Mucosa of descending colon (tissue), 3 donors: ENCODE data around the gene TMEM51. TPM values are rescaled to one million over a fixed set of nuclear protein-coding genes. Genes with fewer than 3 reads are reported as not detected.
"Not testable (repeated sequence)": the region's sequence is repeated elsewhere in the genome, so short reads cannot be mapped to it uniquely, and the experiment has no call there.

ENCODE experiments used
- ATAC-seq: fragments of 200-7000 bp; cut with Tn5 transposase; one replicate; pipeline ENCODE4 v1.9.1; 2020; ENCODE audit warnings: mild to moderate bottlenecking, moderate library complexity
- DNase-seq, 3 donors: peaks; one replicate each; pipeline ENCODE4 v3.0.0-alpha.2; 2020
- H3K36me3 ChIP-seq: fragments of 200-600 bp; one replicate; pipeline ENCODE4 v1.8.0; 2021; ENCODE audit warnings: low read depth, mild to moderate bottlenecking
- H3K4me1 ChIP-seq: fragments of 200-600 bp; one replicate; pipeline ENCODE4 v1.8.0; 2021; ENCODE audit warnings: low read depth, mild to moderate bottlenecking
- H3K4me3 ChIP-seq: fragments of 200-600 bp; one replicate; pipeline ENCODE4 v1.8.0; 2021; ENCODE audit warnings: mild to moderate bottlenecking
- H3K9me3 ChIP-seq: fragments of 200-600 bp; one replicate; pipeline ENCODE4 v1.8.0; 2021; ENCODE audit warnings: mild to moderate bottlenecking
- CTCF ChIP-seq: fragments of 200-600 bp; IDR thresholded peaks from one replicate; pipeline ENCODE4 v1.8.0; 2022; ENCODE audit warnings: antibody characterized with exemption, mild to moderate bottlenecking
- intact Hi-C, 2 donors: fragments of 100-400 bp; cut with DNase I in 1 of 2; cut with micrococcal nuclease in 1 of 2; formaldehyde crosslinking; loops; one replicate each; pipeline versions ENCODE4 v1.11.0 to v1.11.1; 2022; cut with DNase I, micrococcal nuclease
- total RNA-seq, 3 donors: library from RNA; stranded (reverse); fragmentation: NEBNext Ultra II Directional in 2 of 3; extraction: Animal tissue kit (Norgen Biotek cat#: 25700) in 2 of 3; gene quantifications; one replicate each; pipeline versions ENCODE4 v1.2.1 to v1.2.4, GENCODE V29; 2021 to 2023
- donor health status: DM: no; HTN: no; CAD: no; lungs with moderate emphysema.
- donor health status: DM: no; HTN: no; CAD: no.
- donor health status: DM: no; HTN: yes; CAD: no.

Gene TMEM51
- total RNA-seq, 3 donors from 2014 or later, result 19.1 to 31.8 (median 26.6) TPM

GRCh38 chr1:15172405-15173259, 19.1 kb downstream of the TMEM51 start:
- no peak for DNase-seq
- no peak for TF ChIP-seq CTCF
- Histone ChIP-seq H3K9me3 (no peaks in the 10 kb centered on the region), H3K36me3 (no peaks in the 10 kb centered on the region), H3K4me1 (peaks cover 26% of the 10 kb centered on the region), H3K4me3 (no peak overlapping the region)
- ATAC-seq, result peak; percentile 40
- intact Hi-C loops, result no loop called here

GRCh38 chr1:15173863-15174614, 20.5 kb downstream of the TMEM51 start:
- Histone ChIP-seq H3K9me3 (no peaks in the 10 kb centered on the region), H3K4me3 (no peak overlapping the region), H3K4me1 (peaks cover 32% of the 10 kb centered on the region), H3K36me3 (no peaks in the 10 kb centered on the region)
- intact Hi-C loops, result no loop called here
- no peak for TF ChIP-seq CTCF
- peak; percentile 85 for ATAC-seq
- peak in 2 of 3 donors; percentile 54 to 70 for DNase-seq

DNA sequence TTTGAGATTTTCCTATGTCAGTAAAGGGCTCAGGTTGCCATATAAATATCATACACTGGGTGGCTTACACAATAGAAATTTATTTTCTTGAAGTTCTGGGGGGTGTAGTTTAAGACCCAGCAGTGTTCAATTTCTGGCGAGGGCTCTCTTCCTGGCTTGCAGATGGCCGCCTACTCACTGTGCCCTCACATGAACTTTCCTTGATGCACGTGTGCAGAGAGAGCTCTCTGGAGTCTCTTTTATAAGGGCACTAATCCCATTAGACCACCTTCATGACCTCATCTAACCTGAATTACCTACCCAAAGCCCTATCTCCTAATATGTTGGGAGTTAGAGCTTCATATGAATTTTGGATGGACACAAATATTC, 21.1 kb downstream of the TMEM51 start:
- H3K9me3 ChIP-seq, result no peaks in the 10 kb centered on the region
- no peak overlapping the region for H3K4me3 ChIP-seq
- ATAC-seq (no peak), DNase-seq (no peak)
- peaks cover 32% of the 10 kb centered on the region for H3K4me1 ChIP-seq
- no peak for TF ChIP-seq CTCF
- intact Hi-C loops, result no loop called here
- no peaks in the 10 kb centered on the region for H3K36me3 ChIP-seq

GRCh38 chr1:15175324-15176094, 22.0 kb downstream of the TMEM51 start:
- H3K36me3 ChIP-seq, ATAC-seq, H3K9me3 ChIP-seq, H3K4me3 ChIP-seq, intact Hi-C loops, DNase-seq: not testable (repeated sequence)
- peaks cover 37% of the 10 kb centered on the region for H3K4me1 ChIP-seq

- intact Hi-C loops, result no loop called here
- Histone ChIP-seq H3K4me1 (peaks cover 42% of the 10 kb centered on the region), H3K4me3 (no peak overlapping the region), H3K36me3 (no peaks in the 10 kb centered on the region), H3K9me3 (no peaks in the 10 kb centered on the region)
- TF ChIP-seq CTCF, result no peak
- ATAC-seq, result no peak
- no peak for DNase-seq
These were observed 22.6 kb downstream of the TMEM51 start for GRCh38 chr1:15176120-15176519.
